GM23338 (cell line): ENCODE results near the gene TRIM63. TPM values are rescaled to one million over a fixed set of nuclear protein-coding genes. Genes with fewer than 3 reads are reported as not detected.
"Not testable (repeated sequence)": the region's sequence is repeated elsewhere in the genome, so short reads cannot be mapped to it uniquely, and the experiment has no call there.

ENCODE experiments used
- ATAC-seq: fragments of 200-7000 bp; cut with Tn5 transposase; 3 replicates; pipeline ENCODE4 v1.9.1; 2020
- DNase-seq: peaks from one replicate; pipeline ENCODE4 v3.0.0-alpha.2; 2015; ENCODE audit warnings: low spot score
- H2AFZ ChIP-seq: fragments of 200-600 bp; sonication (generic); 2 replicates; pipeline ENCODE4 v1.8.0; 2016; ENCODE audit warnings: antibody characterized with exemption, mild to moderate bottlenecking, moderate library complexity
- H3F3A ChIP-seq: fragments of 200-600 bp; sonication (generic); replicated peaks from 2 replicates; pipeline ENCODE4 v1.8.0; 2017; ENCODE audit warnings: antibody characterized with exemption, mixed run types, low read depth
- H3K27ac ChIP-seq: fragments of 200-600 bp; sonication (generic); 2 replicates; pipeline ENCODE4 v1.6.1; 2016; ENCODE audit warnings: low read depth
- H3K27me3 ChIP-seq: fragments of 200-600 bp; sonication (generic); 2 replicates; pipeline ENCODE4 v1.8.0; 2016; ENCODE audit warnings: mild to moderate bottlenecking, mixed run types, moderate library complexity; ENCODE audit not compliant: insufficient read depth
- H3K36me3 ChIP-seq: fragments of 200-600 bp; sonication (generic); 2 replicates; pipeline ENCODE4 v1.8.0; 2016; ENCODE audit warnings: mild to moderate bottlenecking; ENCODE audit not compliant: insufficient read depth
- H3K4me1 ChIP-seq: fragments of 200-600 bp; sonication (generic); 2 replicates; pipeline ENCODE4 v1.8.0; 2016; ENCODE audit warnings: mild to moderate bottlenecking, moderate library complexity; ENCODE audit not compliant: insufficient read depth
- H3K4me2 ChIP-seq: fragments of 200-600 bp; sonication (generic); 2 replicates; pipeline ENCODE4 v1.7.1; 2017; ENCODE audit warnings: mixed run types
- H3K4me3 ChIP-seq: fragments of 200-600 bp; sonication (generic); 2 replicates; pipeline ENCODE4 v1.6.1; 2016; ENCODE audit warnings: mixed run types
- H3K79me2 ChIP-seq: fragments of 200-600 bp; sonication (generic); replicated peaks from 2 replicates; pipeline ENCODE4 v1.8.0; 2017; ENCODE audit warnings: mild to moderate bottlenecking; ENCODE audit not compliant: insufficient read depth
- H3K9me2 ChIP-seq: fragments of 200-600 bp; sonication (generic); 2 replicates; pipeline ENCODE4 v1.8.0; 2017; ENCODE audit not compliant: insufficient read depth
- H4K20me1 ChIP-seq: fragments of 200-600 bp; sonication (generic); replicated peaks from 2 replicates; pipeline ENCODE4 v1.8.0; 2017; ENCODE audit warnings: mild to moderate bottlenecking; ENCODE audit not compliant: insufficient read depth
- H3K27ac Mint-ChIP-seq: 2 replicates; pipeline ENCODE4 v1.8.0; 2020; ENCODE audit warnings: inconsistent platforms, mild to moderate bottlenecking, moderate library complexity, mixed read lengths
- H3K27me3 Mint-ChIP-seq: 3 replicates; pipeline ENCODE4 v1.8.0; 2022; ENCODE audit warnings: low read depth, mild to moderate bottlenecking, moderate library complexity, mixed read lengths, inconsistent platforms; ENCODE audit not compliant: insufficient read depth, poor library complexity
- H3K36me3 Mint-ChIP-seq: 3 replicates; pipeline ENCODE4 v1.8.0; 2021; ENCODE audit warnings: low read depth, mild to moderate bottlenecking, inconsistent platforms, moderate library complexity, mixed read lengths
- H3K4me1 Mint-ChIP-seq: 3 replicates; pipeline ENCODE4 v1.8.0; 2020; ENCODE audit warnings: mild to moderate bottlenecking, inconsistent platforms, mixed read lengths
- H3K4me3 Mint-ChIP-seq: 3 replicates; pipeline ENCODE4 v1.8.0; 2021; ENCODE audit warnings: moderate library complexity, mild to moderate bottlenecking, inconsistent platforms, mixed read lengths
- H3K9me3 Mint-ChIP-seq: 3 replicates; pipeline ENCODE4 v1.8.0; 2020; ENCODE audit warnings: moderate library complexity, mild to moderate bottlenecking, inconsistent platforms, mixed read lengths
- CREB1 ChIP-seq: fragments of 250-450 bp; sonication (Bioruptor Pico); IDR thresholded peaks from 2 replicates; pipeline ENCODE4 v1.5.0; 2020; ENCODE audit warnings: low read depth, mild to moderate bottlenecking, moderate library complexity
- ETS1 ChIP-seq: IDR thresholded peaks from 2 replicates; pipeline ENCODE4 v1.6.1; 2016; ENCODE audit warnings: antibody characterized with exemption
- EZH2phosphoT487 ChIP-seq: fragments of 200-600 bp; sonication (generic); IDR thresholded peaks from one replicate; pipeline ENCODE4 v1.8.1; 2018; ENCODE audit warnings: antibody characterized with exemption; ENCODE audit not compliant: unreplicated experiment
- JUNB ChIP-seq: IDR thresholded peaks from one replicate; pipeline ENCODE4 v1.6.1; 2016; ENCODE audit warnings: antibody characterized with exemption; ENCODE audit not compliant: unreplicated experiment
- NANOG ChIP-seq: IDR thresholded peaks from 2 replicates; pipeline ENCODE4 v1.6.1; 2016; ENCODE audit warnings: antibody characterized with exemption, borderline replicate concordance
- REST ChIP-seq: IDR thresholded peaks from one replicate; pipeline ENCODE4 v1.6.1; 2018; ENCODE audit warnings: antibody characterized with exemption; ENCODE audit not compliant: unreplicated experiment
- STAT1 ChIP-seq: IDR thresholded peaks from one replicate; pipeline ENCODE4 v1.6.1; 2016; ENCODE audit warnings: antibody characterized with exemption; ENCODE audit not compliant: unreplicated experiment
- ZNF114 ChIP-seq: fragments of 250-450 bp; sonication (Bioruptor Pico); IDR thresholded peaks from 2 replicates; pipeline ENCODE4 v1.5.0; 2020; ENCODE audit warnings: mild to moderate bottlenecking, moderate library complexity
- ZNF331 ChIP-seq: fragments of 250-450 bp; sonication (Bioruptor Pico); IDR thresholded peaks from 2 replicates; pipeline ENCODE4 v1.5.0; 2020; ENCODE audit warnings: low read depth, mild to moderate bottlenecking, moderate library complexity
- ZNF462 ChIP-seq: fragments of 250-450 bp; sonication (Bioruptor Pico); IDR thresholded peaks from 2 replicates; pipeline ENCODE4 v1.5.0; 2020; ENCODE audit warnings: mild to moderate bottlenecking, moderate library complexity
- polyA plus RNA-seq: library from polyadenylated mRNA; unstranded; fragments of >200 nt; fragmentation: Nextera tagmentation; extraction: Ambion mirVana; gene quantifications from 2 replicates; pipeline ENCODE4 v1.2.1, GENCODE V29; 2016
- total RNA-seq: library from RNA; depleted of rRNA; stranded (reverse); fragments of >200 nt; shearing (Covaris generic); gene quantifications from 2 replicates; pipeline ENCODE4 v1.2.3, GENCODE V29; 2014

TRIM63 gene
- total and polyA plus RNA-seq, 2 experiments from 2014 or later = 0.17 TPM; not detected in 1

- no peak for TF ChIP-seq ZNF462 (CRISPR knock-in tag)
Measured at GRCh38 chr1:26102119-26102518, 34.7 kb upstream of the TRIM63 start (continued).

- H3K27ac Mint-ChIP-seq, H3K27me3 Mint-ChIP-seq, H3K27me3 ChIP-seq, H3K4me1 ChIP-seq, H3K4me1 Mint-ChIP-seq, H3K9me2 ChIP-seq, H3K4me2 ChIP-seq, H3K36me3 ChIP-seq, H4K20me1 ChIP-seq, H3K79me2 ChIP-seq, H3F3A ChIP-seq, ATAC-seq, H3K4me3 Mint-ChIP-seq, H3K27ac ChIP-seq, DNase-seq, H3K4me3 ChIP-seq, H2AFZ ChIP-seq, H3K36me3 Mint-ChIP-seq, H3K9me3 Mint-ChIP-seq: not testable (repeated sequence)
Measured at GRCh38 chr1:26100204-26100603, 32.8 kb upstream of the TRIM63 start.

- Histone ChIP-seq H3K27ac (no peak overlapping the region), H3F3A (no peaks in the 10 kb centered on the region), H3K36me3 (no peaks in the 10 kb centered on the region), H3K9me2 (no peaks in the 10 kb centered on the region), H3K4me1 (peaks cover 6% of the 10 kb centered on the region; the same call in 1 of the 2 replicates), H3K4me2 (no peak overlapping the region), H2AFZ (no peak overlapping the region), H3K4me3 (no peak overlapping the region), H4K20me1 (no peaks in the 10 kb centered on the region), H3K79me2 (no peaks in the 10 kb centered on the region), H3K27me3 (no peaks in the 10 kb centered on the region)
- DNase-seq (no peak), ATAC-seq (no peak)
- no peaks in the 10 kb centered on the region for H3K9me3 Mint-ChIP-seq
- H3K36me3 Mint-ChIP-seq = no peaks in the 10 kb centered on the region
- H3K4me3 Mint-ChIP-seq = no peak overlapping the region
- peaks cover 5% of the 10 kb centered on the region for H3K4me1 Mint-ChIP-seq
- H3K27ac Mint-ChIP-seq = no peak overlapping the region
- H3K27me3 Mint-ChIP-seq = peaks cover 10% of the 10 kb centered on the region
- TF ChIP-seq EZH2phosphoT487 = no peak
- no peak for TF ChIP-seq ZNF331 (CRISPR knock-in tag)
- TF ChIP-seq ZNF114 = no peak
- TF ChIP-seq REST = no peak
- TF ChIP-seq NANOG = no peak
- no peak for TF ChIP-seq STAT1
- TF ChIP-seq ETS1 = no peak
- no peak for TF ChIP-seq JUNB
- no peak for TF ChIP-seq CREB1
Measured at GRCh38 chr1:26099780-26100179, 32.4 kb upstream of the TRIM63 start.
